ENCODE results near the gene TEX22.

TEX22 gene

DNA sequence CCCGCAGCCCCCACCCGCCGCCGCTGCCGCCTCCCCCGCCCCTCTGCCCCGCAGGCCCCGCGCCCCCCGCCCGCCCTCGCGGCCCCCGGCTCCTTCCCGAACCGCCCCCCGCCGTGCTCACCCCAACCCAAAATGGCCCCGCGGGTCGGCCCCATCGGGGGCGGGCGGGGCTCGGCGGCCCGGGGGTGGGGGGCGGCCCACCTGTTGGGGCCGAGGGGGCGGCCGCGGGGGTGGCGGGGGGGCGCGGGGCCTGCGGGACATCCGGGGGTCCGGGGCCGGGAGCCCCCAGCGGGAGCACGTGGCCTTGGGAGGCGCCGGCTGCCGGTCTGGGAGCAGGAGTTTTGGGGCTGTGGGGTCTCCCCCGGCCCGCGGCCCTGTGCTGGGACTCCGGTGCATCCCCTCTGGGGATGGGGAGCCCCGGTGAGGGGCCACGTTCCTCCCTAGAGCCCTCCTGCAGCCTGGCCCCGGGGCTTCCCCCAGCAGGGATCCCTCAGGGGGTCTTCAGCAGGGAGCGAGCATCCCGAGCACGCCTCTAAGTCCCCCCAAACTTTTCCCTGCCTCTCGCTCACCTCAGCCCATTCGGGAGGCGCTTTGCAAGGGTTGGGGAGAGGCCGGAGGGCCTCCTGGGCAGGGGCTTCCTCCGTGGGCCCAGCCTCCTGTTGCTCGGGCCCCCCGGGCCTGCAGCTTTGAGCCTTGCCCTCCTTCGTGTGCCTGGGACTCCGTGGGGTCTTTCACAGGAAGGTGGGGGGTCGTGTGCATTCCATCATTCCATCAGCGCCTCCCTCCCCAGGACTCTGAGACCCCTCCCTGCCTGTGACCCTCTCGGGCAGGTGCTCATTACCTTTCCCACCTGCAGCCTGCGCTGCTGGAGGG is 22.0 kb downstream of the TEX22 start:
- DNase-seq (ENCODE audit: extremely low read depth in 1 of 2, low read depth in 1 of 2), result no peak

DNA sequence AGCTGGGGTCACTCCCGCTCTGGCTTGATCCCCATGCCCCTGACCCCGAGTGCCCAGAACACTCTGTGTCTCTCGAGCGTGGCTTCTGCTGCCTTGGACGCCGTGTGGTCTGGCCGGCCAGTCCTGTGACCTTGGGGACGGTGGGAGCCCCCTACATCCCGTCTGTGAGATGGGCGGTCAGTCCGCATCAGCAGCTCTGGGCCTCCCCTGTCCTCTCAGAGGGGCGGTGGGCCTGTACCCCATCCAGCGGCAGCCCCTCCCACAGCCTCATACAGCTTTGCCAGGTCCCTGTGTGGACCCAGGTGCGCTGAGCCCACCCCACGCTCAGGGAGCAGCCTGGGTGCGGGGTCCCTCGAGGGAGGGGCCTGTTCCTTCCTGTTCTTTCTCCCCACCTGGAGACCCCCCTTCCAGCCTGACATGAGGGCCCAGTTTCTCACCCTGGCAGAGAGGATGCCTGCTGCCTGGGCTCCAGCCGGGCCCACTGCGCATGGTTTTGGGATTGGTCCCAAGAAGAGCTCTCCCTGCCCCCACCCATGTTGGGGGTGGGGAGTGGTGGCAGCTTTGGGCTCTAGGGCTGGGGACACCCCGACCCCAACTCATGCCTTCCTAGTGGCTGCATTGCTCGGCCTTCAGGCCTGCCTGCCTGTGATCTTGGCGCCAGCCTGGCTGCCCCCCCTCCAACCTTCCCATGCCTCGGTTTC is 22.8 kb downstream of the TEX22 start:
- DNase-seq (ENCODE audit: extremely low read depth in 1 of 2, low read depth in 1 of 2), result no peak

DNA sequence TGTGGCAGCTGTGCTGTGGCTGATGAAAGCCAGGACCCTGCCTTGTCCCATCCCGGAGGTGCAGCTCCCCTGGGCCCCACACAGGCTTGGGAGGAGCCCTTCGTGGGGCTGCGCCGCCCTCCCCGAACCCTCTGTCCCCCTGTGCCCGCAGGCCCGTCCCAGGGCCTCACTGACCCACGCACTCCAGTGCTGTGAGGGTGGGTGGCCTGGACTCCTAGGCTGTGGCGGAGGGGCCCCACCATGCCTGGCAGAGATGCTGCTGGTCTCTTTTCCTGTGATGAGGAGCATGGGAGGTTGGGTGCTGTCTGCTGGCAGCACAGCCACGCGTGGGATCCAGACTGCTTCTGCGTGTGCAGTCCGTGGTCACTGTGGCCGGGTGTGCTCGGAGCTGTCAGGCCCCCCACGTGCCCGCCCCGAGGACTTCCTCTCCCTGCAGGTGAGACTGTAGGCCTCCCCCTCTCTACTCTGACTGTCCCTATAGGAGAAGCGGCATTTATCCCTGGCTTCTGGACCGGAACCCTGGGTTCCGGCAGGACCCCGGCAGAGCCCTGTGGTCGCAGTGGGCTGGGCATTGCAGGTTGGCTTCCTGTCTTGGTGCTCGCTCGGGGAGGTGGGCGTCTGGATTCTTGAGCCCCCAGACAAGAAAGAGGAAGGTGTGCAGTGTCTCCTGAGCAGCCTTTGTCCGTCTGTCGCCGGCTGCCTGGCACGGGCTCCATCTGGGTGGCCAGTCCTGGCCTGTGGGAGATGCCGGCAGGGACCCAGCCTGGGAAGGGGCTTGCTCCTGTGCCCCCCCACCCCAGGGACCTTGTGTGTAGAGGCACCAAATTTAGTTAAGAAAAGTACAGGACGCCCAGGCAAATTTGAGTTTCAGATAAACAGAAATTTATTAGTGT is 23.6 kb downstream of the TEX22 start:
- no peak for DNase-seq (ENCODE audit: extremely low read depth in 1 of 2, low read depth in 1 of 2)

DNA sequence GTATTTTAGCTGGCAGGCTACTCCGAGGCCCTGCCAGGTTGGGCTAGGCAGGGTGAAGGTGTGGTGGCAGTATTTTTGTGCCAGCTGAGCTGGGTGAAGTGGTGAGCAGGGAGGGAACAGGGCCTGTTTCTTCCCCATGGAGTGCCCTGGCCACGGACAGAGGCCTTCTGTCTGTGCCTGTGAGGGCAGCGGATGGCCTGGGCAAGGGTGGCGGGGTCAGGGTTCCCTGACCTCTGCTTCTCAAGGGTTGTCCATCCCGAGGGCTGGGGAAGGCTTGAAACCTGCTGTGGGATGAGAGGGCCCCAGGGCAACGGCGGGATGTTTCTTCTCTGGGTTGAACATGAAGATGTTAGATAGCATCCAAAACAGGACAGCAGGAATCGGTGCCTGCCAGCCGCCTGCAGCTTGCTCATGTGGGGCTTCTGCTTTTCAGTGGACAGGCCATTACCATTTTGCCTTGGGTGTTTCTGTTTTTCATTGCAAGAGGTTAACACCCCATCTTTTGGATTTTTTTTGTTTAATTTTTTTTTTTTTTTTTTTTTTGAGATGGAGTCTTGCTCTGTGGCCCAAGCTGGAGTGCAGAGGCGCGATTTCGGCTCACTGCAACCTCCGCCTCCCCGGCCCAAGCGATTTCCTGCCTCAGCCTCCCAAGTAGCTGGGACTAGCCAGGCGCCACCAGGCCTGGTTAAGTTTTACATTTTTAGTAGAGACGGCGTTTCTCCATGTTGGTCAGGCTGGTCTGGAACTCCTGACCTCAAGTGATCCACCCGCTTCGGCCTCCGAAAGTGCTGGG is 24.6 kb downstream of the TEX22 start:
- DNase-seq (ENCODE audit: extremely low read depth in 1 of 2, low read depth in 1 of 2), result no peak

DNA sequence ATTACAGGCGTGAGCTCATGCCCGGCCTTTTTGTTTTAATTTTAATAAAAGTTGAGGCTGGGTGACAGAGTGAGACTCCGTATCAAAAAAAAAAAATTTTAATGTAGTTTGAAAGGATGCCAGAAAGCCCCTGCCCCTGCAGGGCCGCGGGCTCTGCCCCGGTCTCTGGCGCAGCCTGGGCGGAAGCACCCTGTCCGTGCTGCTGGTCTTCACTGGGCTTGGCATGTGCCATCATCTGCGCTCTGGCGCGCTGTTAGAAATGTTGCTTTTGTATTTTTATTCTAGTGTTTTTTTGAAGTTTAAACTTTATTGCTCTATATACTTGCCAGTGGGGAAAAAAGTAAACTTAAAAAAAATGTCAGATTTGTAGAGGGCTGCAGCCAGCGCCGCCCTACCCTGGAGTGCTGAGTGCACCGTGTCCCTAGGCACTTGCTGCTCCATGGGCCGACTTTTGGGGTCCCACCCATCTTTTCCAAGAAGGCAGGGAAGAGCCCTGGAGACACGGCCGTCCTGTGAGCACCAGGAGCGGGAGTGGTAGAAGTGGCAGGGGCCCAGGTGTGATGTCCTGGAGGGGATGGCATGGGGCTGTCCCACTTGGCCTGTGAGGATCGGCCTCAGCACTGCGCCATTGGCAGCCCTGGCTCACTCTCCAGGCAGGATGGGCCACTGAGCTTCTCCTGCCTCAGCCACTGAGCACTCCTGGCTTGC is 25.3 kb downstream of the TEX22 start:
- DNase-seq (ENCODE audit: extremely low read depth in 1 of 2, low read depth in 1 of 2), result no peak

DNA sequence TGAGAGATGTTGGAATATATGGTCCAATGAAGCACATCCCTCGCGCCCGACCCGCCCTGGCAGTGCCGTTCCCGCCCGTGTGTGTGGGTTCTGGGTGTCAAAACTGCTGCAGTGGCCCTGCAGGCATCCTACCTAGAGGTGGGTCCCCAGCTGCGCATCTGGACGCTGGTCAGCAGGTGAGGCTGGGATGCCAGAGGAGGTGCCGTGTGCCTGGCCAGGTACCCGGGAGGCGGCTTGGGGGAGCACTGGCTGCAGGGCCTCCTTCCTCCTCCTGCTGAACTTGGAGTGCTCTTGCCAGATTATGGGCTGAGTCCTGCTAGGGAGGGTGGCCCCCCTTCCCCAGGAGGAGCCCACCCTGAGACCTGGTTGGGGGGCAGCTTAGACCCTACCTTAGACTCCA is 26.5 kb downstream of the TEX22 start:
- DNase-seq (ENCODE audit: extremely low read depth in 1 of 2, low read depth in 1 of 2), result no peak

DNA sequence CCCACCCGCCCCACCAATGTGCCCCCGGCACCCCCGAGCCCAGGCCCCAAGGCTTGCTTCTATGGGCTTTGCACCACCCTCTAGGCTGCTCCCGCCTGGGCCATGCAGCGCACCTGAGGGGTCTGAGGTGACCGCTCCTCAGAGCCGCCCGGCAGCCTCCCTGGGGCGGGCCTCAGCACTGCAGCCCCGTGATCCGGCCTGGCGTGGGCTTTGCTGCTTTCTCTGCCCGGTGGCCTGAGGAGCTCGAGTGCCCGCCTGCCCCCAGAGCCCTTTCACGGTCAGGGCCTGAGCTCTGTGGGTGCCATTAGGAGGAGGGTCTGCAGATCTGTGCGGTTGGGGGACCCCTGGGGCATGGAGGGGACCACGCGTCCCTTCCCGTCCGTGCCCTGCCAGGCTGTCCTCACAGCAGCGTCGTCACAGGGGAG is 27.5 kb downstream of the TEX22 start:
- DNase-seq (ENCODE audit: extremely low read depth in 1 of 2, low read depth in 1 of 2), result no peak

DNA sequence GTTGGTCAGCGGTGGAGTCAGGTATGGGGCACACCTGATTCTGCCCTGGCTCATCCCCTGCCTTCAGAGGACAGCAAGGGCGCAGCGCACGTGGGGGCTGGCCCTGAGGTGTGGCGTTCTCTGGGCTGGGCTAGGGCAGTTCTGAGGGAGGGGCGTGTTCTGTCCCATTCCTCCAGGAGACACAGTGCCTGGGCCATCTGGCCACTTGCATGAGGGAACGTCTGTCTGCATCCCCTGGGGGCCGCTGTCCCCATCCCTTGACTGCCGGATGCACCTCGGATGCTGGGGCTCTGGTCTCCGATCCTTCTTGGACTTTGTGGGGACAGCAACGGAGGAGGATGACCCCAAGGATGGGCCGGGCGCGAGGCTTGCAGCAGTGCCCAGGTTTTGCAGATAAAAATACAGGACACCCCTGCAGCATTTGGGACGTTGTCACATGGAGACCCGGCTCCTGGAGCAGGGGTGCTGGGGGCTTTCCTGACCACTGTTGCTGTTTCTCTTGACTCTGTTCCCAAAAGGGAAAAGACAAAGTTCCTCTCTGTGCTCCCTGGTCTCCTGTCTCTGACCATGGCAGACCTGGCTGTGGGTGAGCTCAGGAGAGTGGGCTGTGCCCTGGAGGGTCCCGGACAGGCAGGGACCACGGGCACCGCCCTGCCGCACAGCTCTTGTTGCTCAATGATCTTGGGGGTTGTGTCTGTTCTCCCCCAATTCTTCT is 28.2 kb downstream of the TEX22 start:
- DNase-seq (ENCODE audit: extremely low read depth in 1 of 2, low read depth in 1 of 2), result no peak

DNA sequence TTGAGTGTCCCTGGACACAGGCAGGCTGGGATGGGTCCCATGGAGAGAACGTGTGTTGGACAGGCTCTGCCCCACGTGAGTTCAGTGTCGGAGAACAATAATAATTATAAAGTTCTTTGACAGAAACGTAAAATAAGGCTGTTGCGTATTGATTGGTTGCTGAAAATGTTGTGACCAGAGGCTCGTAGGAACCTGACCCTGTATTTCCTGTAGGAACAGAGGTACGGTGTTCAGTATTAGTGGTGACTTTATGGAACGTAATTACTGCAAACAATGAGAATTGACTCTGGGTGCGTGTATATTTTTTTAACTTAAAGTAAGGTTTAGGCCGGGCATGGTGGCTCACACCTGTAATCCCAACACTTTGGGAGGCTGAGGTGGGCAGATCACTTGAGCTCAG is 29.1 kb downstream of the TEX22 start:
- no peak for DNase-seq (ENCODE audit: extremely low read depth in 1 of 2, low read depth in 1 of 2)

DNA sequence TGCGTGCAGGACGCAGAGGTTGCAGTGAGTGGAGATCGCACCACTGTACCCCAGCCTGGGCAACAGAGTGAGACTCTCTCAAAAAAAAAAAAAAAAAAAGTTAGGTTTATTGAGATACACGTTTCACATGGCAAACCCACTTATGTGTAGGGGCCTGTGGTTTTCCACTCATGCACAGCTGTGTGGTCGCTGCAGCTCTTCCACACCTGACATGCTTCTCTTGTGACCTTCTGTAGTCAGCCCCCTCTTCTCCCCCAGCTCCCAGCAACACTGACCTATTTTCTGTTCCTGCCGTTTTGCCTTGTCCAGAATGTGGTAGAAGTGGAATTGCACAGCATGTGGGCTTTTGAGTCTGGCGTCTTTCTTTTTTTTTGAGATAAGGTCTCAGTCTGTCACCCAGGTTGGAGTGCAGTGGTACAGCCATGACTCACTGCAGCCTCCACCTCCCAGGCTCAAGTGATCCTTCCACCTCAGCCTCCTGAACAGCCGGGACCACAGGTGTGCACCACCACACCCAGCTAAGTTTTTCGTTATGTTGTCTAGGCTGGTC is 29.7 kb downstream of the TEX22 start:
- DNase-seq (ENCODE audit: extremely low read depth in 1 of 2, low read depth in 1 of 2), result no peak

DNA sequence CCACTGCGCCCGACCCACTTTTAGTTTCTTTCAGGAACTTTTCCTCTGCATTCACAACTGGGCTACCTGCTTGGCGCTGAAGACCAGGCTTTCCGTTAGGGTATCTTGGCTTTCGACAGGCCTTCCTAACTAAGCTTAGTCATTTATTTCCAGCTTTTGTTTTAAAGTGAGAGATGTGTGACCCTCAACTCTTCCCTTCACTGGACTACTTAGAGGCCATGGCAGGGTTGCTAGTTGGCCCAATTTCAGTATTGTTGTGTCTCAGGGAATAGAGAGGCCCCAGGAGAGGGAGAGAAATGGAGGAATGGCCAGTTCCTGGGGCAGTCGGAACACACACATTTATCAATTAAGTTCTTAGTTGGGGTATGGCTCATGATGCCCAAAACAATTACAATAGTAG is 31.7 kb downstream of the TEX22 start:
- no peak for DNase-seq (ENCODE audit: extremely low read depth in 1 of 2, low read depth in 1 of 2)

DNA sequence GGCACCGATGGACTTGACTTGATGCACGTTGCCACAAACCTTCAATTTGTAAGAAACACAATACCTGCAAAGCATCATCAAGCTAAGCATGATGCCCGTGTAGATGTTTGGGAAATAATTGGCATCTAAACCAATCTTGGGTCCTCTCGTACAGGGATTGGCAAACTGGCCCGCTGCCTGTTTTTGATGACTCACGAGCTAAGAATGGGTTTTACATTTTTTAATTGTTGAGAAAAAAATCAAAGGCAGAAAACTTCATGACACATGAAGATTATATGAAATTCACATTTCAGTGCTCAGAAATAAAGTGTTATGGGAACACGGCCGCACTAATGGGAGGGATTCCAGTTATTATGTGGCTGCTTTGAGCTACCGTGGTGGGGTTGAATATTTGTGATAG is 32.2 kb downstream of the TEX22 start:
- DNase-seq (ENCODE audit: extremely low read depth in 1 of 2, low read depth in 1 of 2), result no peak

DNA sequence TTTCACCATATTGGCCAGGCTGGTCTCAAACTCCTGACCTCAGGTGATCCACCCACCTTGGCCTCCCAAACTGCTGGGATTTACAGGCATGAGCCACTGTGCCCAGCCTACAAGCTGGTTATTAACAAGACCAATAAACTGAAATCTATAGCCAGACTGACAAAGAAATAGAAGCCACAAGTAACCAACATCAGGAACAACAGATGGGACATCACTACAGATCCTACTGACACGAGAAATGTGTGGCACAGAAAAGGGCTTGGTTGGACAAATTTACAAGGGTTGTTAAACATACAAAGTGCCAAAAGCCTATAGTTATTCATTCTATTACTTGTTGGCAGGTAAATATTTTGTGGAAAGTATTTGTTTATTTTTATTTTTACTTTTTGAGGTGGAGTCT is 32.9 kb downstream of the TEX22 start:
- no peak for DNase-seq (ENCODE audit: extremely low read depth in 1 of 2, low read depth in 1 of 2)

DNA sequence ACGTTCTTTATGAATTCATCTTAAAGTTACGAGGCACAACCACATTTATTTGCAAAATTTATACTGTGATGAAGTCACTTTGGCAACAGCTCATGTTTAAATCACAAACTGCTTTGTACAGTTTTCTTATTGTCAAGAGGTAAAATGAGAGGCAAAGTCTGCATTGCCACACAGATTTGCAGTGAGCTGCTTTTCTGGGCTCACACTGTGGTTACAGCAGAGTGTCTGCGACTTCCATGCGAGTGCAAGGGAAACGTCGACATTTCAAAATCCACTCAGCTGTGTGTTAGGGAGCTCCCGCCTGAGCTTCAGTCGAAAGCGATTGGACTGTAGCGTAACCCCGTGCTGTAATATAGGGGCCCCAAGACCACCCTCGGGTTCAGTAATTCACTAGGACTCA is 34.3 kb downstream of the TEX22 start:
- no peak for DNase-seq (ENCODE audit: extremely low read depth in 1 of 2, low read depth in 1 of 2)

DNA sequence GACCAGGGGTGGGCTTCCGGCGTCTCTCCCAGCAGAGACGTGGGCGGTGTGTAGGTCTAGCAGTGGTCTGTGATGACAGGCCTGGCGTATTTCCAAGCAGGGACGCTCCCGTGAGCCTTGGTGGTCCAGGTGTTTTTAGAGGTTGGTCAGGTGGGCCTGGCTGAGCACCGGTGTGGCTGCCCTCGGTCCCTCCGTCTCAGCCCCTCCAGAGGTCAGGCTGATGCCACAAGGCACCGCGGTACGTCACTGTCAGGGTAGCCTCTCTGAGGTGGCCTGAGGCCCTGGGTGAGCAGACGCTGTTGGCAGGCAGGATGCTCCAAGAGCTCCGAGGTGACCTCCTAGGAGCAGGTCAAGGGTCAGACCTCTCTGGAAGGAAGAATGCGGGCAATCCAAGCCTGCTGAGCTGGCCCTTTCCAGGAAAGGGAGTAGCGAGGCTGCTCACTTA is 34.8 kb downstream of the TEX22 start:
- no peak for DNase-seq (ENCODE audit: extremely low read depth in 1 of 2, low read depth in 1 of 2)

DNA sequence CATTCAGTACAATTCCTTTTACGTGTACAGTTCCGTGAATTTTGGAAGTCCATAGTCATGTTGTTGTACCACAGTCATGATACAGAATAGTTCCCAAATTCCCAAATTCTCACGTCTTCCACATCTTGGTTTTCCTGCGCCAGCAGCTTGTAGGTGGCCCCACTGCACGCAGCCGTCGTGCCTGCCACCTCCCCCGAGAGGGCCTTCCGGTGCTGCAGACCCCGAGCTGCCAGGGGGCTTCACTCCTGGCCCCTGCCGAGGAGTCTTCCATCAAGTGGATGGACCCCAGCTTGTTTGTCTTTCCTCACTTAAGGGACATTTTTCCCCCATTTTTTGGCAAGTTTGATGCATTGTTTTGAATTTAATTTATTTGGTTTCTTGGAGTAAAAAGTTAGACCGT is 38.1 kb downstream of the TEX22 start:
- DNase-seq (ENCODE audit: extremely low read depth in 1 of 2, low read depth in 1 of 2), result no peak

DNA sequence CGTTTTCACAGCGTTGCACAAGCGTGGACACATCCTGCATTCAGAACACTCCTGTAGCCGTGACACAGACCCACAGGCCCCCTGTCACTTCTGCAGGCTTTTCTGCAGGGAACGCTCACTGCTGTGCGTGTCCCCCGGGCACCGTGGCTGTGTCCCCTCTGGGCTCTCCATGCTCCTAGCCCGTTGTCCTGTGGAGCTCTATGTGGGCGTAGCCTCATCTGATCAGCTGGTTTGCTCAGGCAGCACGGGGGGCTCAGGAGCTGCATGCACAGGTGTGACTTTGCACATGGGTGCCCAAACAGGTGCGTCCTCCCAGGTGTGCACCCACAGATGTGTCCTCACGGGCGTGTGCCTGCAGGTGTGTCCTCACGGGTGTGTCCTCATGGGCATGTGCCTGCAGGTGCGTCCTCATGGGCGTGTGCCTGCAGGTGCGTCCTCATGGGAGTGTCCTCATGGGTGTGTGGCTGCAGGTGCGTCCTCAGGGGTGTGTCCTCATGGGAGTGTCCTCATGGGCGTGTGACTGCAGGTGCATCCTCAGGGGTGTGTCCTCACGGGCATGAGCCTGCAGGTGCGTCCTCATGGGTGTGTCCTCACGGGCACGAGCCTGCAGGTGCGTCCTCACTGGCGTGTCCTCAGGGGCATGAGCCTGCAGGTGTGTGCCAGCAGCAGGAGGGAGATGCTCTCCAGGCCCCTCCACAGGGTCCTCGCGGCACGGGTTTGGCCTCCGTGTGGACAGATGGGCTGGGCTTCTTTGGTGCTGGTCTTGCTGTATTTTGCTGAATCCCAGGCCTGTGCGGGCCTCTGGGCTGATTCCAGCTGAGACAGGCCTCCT is 38.8 kb downstream of the TEX22 start:
- DNase-seq (ENCODE audit: extremely low read depth in 1 of 2, low read depth in 1 of 2), result no peak

Data from activated CD8-positive, alpha-beta memory T cell treated with anti-CD3 and anti-CD28 coated beads for 1 hour (primary cell).